K562 treated with DMSO at 1 percent for 48 hours (cell line): ENCODE results near the gene ADCY10. TPM values are rescaled to one million over a fixed set of nuclear protein-coding genes. Genes with fewer than 3 reads are reported as not detected.

Experiments used
- total RNA-seq: library from RNA; unstranded; fragments of 300-600 nt; gene quantifications from 2 replicates; pipeline ENCODE4 v1.2.3, GENCODE V29; 2022; ENCODE audit warnings: low replicate concordance; ENCODE audit errors: extremely low read depth

The ADCY10 gene
- total RNA-seq = not detected in 2 replicates

GRCh38 chr1:167913895-167914496, at the start of gene ADCY10:
Gene ADCY10 (minus strand): TSS chr1:167914134. CDS start chr1:167905140, 8,994 bp downstream.

GRCh38 chr1:167936930-167937708, 23.2 kb upstream of the ADCY10 start, which contains the start of gene MPC2:
Gene MPC2 (minus strand): TSS chr1:167937072. CDS start chr1:167935841, 1,231 bp downstream.

GRCh38 chr1:167936068-167936929, 22.4 kb upstream of the ADCY10 start, which contains the start of gene DCAF6:
Gene DCAF6 (plus strand): TSS chr1:167936683. CDS start chr1:167936912, 229 bp downstream.

Other genes starting within 250 kb of the ADCY10 start
- gene MPZL1, start 192.2 kb downstream of the ADCY10 start, total RNA-seq = not detected in 2 replicates
- gene DCAF6, start 22.5 kb upstream of the ADCY10 start, total RNA-seq = not detected in 2 replicates
- gene MPC2, start 22.9 kb upstream of the ADCY10 start, total RNA-seq = not detected in 2 replicates
- not detected in 2 replicates for gene GPR161, start 222.8 kb upstream of the ADCY10 start, total RNA-seq